ENCODE results near the gene GOLPH3L. TPM values are rescaled to one million over a fixed set of nuclear protein-coding genes. Genes with fewer than 3 reads are reported as not detected.

The GOLPH3L gene
- total and polyA plus RNA-seq, 2 of the 13 experiments (the other 11 are each of a cell fraction or from before 2014, with no cell fraction given): 8.2 to 12.8 TPM

DNA sequence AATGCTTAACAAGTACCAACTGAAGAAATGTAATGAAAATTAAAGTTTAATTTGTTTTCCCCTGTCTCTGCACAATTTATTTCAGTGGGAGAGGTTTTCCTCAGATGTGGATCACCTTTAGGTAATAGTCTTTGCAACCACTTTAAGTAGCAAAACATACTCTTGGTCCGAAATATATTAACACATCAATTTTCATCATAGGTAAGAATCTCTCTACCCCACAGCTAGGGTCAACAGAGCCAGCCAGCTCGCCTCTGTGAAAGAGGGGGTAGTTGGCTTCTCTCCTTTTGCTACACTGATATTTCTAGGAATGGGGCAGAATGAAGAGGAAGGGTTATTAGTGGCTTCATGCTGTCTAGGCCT is 92.7 kb downstream of the GOLPH3L start (continued):
- TF ChIP-seq, protein P1, sequence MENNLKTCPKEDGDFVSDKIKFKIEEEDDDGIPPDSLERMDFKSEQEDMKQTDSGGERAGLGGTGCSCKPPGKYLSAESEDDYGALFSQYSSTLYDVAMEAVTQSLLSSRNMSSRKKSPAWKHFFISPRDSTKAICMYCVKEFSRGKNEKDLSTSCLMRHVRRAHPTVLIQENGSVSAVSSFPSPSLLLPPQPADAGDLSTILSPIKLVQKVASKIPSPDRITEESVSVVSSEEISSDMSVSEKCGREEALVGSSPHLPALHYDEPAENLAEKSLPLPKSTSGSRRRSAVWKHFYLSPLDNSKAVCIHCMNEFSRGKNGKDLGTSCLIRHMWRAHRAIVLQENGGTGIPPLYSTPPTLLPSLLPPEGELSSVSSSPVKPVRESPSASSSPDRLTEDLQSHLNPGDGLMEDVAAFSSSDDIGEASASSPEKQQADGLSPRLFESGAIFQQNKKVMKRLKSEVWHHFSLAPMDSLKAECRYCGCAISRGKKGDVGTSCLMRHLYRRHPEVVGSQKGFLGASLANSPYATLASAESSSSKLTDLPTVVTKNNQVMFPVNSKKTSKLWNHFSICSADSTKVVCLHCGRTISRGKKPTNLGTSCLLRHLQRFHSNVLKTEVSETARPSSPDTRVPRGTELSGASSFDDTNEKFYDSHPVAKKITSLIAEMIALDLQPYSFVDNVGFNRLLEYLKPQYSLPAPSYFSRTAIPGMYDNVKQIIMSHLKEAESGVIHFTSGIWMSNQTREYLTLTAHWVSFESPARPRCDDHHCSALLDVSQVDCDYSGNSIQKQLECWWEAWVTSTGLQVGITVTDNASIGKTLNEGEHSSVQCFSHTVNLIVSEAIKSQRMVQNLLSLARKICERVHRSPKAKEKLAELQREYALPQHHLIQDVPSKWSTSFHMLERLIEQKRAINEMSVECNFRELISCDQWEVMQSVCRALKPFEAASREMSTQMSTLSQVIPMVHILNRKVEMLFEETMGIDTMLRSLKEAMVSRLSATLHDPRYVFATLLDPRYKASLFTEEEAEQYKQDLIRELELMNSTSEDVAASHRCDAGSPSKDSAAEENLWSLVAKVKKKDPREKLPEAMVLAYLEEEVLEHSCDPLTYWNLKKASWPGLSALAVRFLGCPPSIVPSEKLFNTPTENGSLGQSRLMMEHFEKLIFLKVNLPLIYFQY (CRISPR knock-in tag; IDR thresholded peaks at IDR 0.05; ENCODE audit: borderline replicate concordance): no peak
- TF ChIP-seq RBFOX2 (IDR thresholded peaks at IDR 0.05; ENCODE audit: low read depth, low read length): peak; percentile 64
- TF ChIP-seq, protein P2, sequence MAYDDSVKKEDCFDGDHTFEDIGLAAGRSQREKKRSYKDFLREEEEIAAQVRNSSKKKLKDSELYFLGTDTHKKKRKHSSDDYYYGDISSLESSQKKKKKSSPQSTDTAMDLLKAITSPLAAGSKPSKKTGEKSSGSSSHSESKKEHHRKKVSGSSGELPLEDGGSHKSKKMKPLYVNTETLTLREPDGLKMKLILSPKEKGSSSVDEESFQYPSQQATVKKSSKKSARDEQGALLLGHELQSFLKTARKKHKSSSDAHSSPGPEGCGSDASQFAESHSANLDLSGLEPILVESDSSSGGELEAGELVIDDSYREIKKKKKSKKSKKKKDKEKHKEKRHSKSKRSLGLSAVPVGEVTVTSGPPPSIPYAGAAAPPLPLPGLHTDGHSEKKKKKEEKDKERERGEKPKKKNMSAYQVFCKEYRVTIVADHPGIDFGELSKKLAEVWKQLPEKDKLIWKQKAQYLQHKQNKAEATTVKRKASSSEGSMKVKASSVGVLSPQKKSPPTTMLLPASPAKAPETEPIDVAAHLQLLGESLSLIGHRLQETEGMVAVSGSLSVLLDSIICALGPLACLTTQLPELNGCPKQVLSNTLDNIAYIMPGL (CRISPR knock-in tag; IDR thresholded peaks at IDR 0.05; ENCODE audit: borderline replicate concordance in 1 of 2, low read depth in 1 of 2): no peak
- TF ChIP-seq, protein P3, sequence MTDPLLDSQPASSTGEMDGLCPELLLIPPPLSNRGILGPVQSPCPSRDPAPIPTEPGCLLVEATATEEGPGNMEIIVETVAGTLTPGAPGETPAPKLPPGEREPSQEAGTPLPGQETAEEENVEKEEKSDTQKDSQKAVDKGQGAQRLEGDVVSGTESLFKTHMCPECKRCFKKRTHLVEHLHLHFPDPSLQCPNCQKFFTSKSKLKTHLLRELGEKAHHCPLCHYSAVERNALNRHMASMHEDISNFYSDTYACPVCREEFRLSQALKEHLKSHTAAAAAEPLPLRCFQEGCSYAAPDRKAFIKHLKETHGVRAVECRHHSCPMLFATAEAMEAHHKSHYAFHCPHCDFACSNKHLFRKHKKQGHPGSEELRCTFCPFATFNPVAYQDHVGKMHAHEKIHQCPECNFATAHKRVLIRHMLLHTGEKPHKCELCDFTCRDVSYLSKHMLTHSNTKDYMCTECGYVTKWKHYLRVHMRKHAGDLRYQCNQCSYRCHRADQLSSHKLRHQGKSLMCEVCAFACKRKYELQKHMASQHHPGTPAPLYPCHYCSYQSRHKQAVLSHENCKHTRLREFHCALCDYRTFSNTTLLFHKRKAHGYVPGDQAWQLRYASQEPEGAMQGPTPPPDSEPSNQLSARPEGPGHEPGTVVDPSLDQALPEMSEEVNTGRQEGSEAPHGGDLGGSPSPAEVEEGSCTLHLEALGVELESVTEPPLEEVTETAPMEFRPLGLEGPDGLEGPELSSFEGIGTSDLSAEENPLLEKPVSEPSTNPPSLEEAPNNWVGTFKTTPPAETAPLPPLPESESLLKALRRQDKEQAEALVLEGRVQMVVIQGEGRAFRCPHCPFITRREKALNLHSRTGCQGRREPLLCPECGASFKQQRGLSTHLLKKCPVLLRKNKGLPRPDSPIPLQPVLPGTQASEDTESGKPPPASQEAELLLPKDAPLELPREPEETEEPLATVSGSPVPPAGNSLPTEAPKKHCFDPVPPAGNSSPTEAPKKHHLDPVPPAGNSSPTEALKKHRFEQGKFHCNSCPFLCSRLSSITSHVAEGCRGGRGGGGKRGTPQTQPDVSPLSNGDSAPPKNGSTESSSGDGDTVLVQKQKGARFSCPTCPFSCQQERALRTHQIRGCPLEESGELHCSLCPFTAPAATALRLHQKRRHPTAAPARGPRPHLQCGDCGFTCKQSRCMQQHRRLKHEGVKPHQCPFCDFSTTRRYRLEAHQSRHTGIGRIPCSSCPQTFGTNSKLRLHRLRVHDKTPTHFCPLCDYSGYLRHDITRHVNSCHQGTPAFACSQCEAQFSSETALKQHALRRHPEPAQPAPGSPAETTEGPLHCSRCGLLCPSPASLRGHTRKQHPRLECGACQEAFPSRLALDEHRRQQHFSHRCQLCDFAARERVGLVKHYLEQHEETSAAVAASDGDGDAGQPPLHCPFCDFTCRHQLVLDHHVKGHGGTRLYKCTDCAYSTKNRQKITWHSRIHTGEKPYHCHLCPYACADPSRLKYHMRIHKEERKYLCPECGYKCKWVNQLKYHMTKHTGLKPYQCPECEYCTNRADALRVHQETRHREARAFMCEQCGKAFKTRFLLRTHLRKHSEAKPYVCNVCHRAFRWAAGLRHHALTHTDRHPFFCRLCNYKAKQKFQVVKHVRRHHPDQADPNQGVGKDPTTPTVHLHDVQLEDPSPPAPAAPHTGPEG (CRISPR knock-in tag; IDR thresholded peaks at IDR 0.05): peak; percentile 10; the same call in 1 of the 2 replicates
- TF ChIP-seq PLRG1 (conservative IDR thresholded peaks at IDR 0.05): no peak
- TF ChIP-seq NCOA1 (CRISPR knock-in tag; IDR thresholded peaks at IDR 0.05): no peak
- 0 out of 2 replicates have a peak, but pooled peaks have one; percentile 17 for TF ChIP-seq ZNF747 (CRISPR knock-in tag; IDR thresholded peaks at IDR 0.05; ENCODE audit: borderline replicate concordance)
- TF ChIP-seq ZNF652 (CRISPR knock-in tag; IDR thresholded peaks at IDR 0.05; ENCODE audit: borderline replicate concordance, low read depth): no peak
- no peak for TF ChIP-seq FOSL1 (CRISPR knock-in tag; IDR thresholded peaks at IDR 0.05; ENCODE audit: borderline replicate concordance)
- no peak for TF ChIP-seq TRIM24 (CRISPR knock-in tag; IDR thresholded peaks at IDR 0.05)
- TF ChIP-seq ISL2 (CRISPR knock-in tag; IDR thresholded peaks at IDR 0.05): no peak
- TF ChIP-seq YEATS4 (CRISPR knock-in tag; IDR thresholded peaks at IDR 0.05; ENCODE audit: borderline replicate concordance): no peak
- TF ChIP-seq FOXC1 (CRISPR knock-in tag; IDR thresholded peaks at IDR 0.05; ENCODE audit: borderline replicate concordance): no peak
